HepG2 (cell line): Measurements from ENCODE around the gene XPO5. TPM values are rescaled to one million over a fixed set of nuclear protein-coding genes. Genes with fewer than 3 reads are reported as not detected.

Experiments used
- ARNT2 ChIP-seq: sonication (generic); formaldehyde crosslinking; IDR thresholded peaks from 2 replicates; pipeline ENCODE4 v1.8.0; 2022; ENCODE audit warnings: mild to moderate bottlenecking, low read depth, missing genetic modification reagents, moderate library complexity
- ATM ChIP-seq: fragments of 450-650 bp; IDR thresholded peaks from 2 replicates; pipeline ENCODE4 v1.7.1; 2017; ENCODE audit warnings: mild to moderate bottlenecking, borderline replicate concordance
- DMAP1 ChIP-seq: IDR thresholded peaks from 2 replicates; pipeline ENCODE4 v1.6.1; 2016
- DNMT3B ChIP-seq: conservative IDR thresholded peaks from 2 replicates; pipeline ENCODE4 v1.6.1; 2016; ENCODE audit warnings: missing biosample characterization, control low read depth
- HHEX ChIP-seq: IDR thresholded peaks from 2 replicates; pipeline ENCODE4 v1.6.1; 2016; ENCODE audit warnings: control low read depth
- ISX ChIP-seq: sonication (generic); formaldehyde crosslinking; conservative IDR thresholded peaks from 2 replicates; pipeline ENCODE4 v1.5.0; 2020; ENCODE audit warnings: missing genetic modification reagents
- JARID2 ChIP-seq: sonication (generic); formaldehyde crosslinking; IDR thresholded peaks from 2 replicates; pipeline ENCODE4 v1.8.1; 2023; ENCODE audit warnings: missing genetic modification reagents, inconsistent platforms; ENCODE audit not compliant: insufficient replicate concordance
- KLF12 ChIP-seq: sonication (generic); formaldehyde crosslinking; IDR thresholded peaks from 2 replicates; pipeline ENCODE4 v1.4.0; 2020; ENCODE audit warnings: missing genetic modification reagents, borderline replicate concordance
- MATR3 ChIP-seq: sonication (generic); formaldehyde crosslinking; IDR thresholded peaks from 2 replicates; pipeline ENCODE4 v1.4.0; 2020; ENCODE audit warnings: missing genetic modification reagents
- MED1 ChIP-seq: sonication (generic); formaldehyde crosslinking; IDR thresholded peaks from 2 replicates; pipeline ENCODE4 v1.4.0; 2020; ENCODE audit warnings: missing genetic modification reagents
- MTA3 ChIP-seq: sonication (generic); formaldehyde crosslinking; IDR thresholded peaks from 2 replicates; pipeline ENCODE4 v1.4.0; 2020; ENCODE audit warnings: missing genetic modification reagents
- MXI1 ChIP-seq: IDR thresholded peaks from 3 replicates; pipeline ENCODE4 v1.6.1; 2012; ENCODE audit warnings: low read depth, low read length, inconsistent platforms, borderline replicate concordance
- PITX1 ChIP-seq: sonication (generic); formaldehyde crosslinking; IDR thresholded peaks from 2 replicates; pipeline ENCODE4 v1.5.1; 2020; ENCODE audit warnings: mild to moderate bottlenecking, missing genetic modification reagents
- SNAPC2 ChIP-seq: sonication (generic); formaldehyde crosslinking; IDR thresholded peaks from 2 replicates; pipeline ENCODE4 v1.8.1; 2022; ENCODE audit warnings: mild to moderate bottlenecking, missing genetic modification reagents
- U2AF1 ChIP-seq: fragments of 200-400 bp; formaldehyde crosslinking; optimal IDR thresholded peaks from 2 replicates; pipeline ENCODE3; 2017; ENCODE audit warnings: mild to moderate bottlenecking, low read depth, low read length
- ZEB1 ChIP-seq: IDR thresholded peaks from 2 replicates; pipeline ENCODE4 v1.6.1; 2012; ENCODE audit warnings: mild to moderate bottlenecking, low read depth, inconsistent platforms; ENCODE audit not compliant: insufficient replicate concordance
- ZNF232 ChIP-seq: sonication (generic); formaldehyde crosslinking; IDR thresholded peaks from 2 replicates; pipeline ENCODE4 v1.4.0; 2020; ENCODE audit warnings: missing genetic modification reagents, borderline replicate concordance
- ZNF451 ChIP-seq: sonication (generic); formaldehyde crosslinking; IDR thresholded peaks from 2 replicates; pipeline ENCODE4 v1.5.0; 2020; ENCODE audit warnings: mild to moderate bottlenecking, missing genetic modification reagents
- ZNF614 ChIP-seq: IDR thresholded peaks from 2 replicates; pipeline ENCODE4 v1.6.1; 2018; ENCODE audit warnings: missing biosample characterization, missing genetic modification reagents, inconsistent platforms, borderline replicate concordance
- ZNF781 ChIP-seq: sonication (generic); formaldehyde crosslinking; IDR thresholded peaks from 2 replicates; pipeline ENCODE4 v1.5.1; 2020; ENCODE audit warnings: borderline replicate concordance, mild to moderate bottlenecking, missing genetic modification reagents; ENCODE audit errors: not compliant biosample characterization
- polyA plus RNA-seq, 8 experiments: library from polyadenylated mRNA; depleted of rRNA in 3 of 8; stranded (reverse) in 7 of 8; unstranded in 1 of 8; fragments of >200 nt; fragmentation: Illumina TruSeq in 4 of 8; extraction: Trizol in 4 of 8; gene quantifications; 2 replicates each; pipeline versions ENCODE4 v1.2.1 to v1.2.3, GENCODE V29; 2011 to 2016; ENCODE audit warnings: low read depth in 4 of 8, missing spikeins in 1 of 8, mixed read lengths in 1 of 8; ENCODE audit not compliant: insufficient read depth in 1 of 8
- total RNA-seq, 5 experiments: library from RNA; depleted of rRNA; stranded (reverse); fragments of >200 nt; fragmentation: Illumina TruSeq; extraction: Trizol; gene quantifications; 2 replicates each; pipeline ENCODE4 v1.2.3, GENCODE V29; 2016; ENCODE audit warnings: low read depth in 1 of 5
- TF ChIP-seq, protein P1 (sequence below): sonication (generic); formaldehyde crosslinking; IDR thresholded peaks from 2 replicates; pipeline ENCODE4 v1.5.0; 2020; ENCODE audit warnings: missing genetic modification reagents, mild to moderate bottlenecking, borderline replicate concordance
- TF ChIP-seq, protein P2 (sequence below): sonication (generic); formaldehyde crosslinking; conservative IDR thresholded peaks from 2 replicates; pipeline ENCODE4 v1.4.0; 2020; ENCODE audit warnings: missing genetic modification reagents
- TF ChIP-seq, protein P3 (sequence below): sonication (generic); formaldehyde crosslinking; IDR thresholded peaks from 2 replicates; pipeline ENCODE4 v1.5.0; 2020; ENCODE audit warnings: mild to moderate bottlenecking, missing genetic modification reagents
- TF ChIP-seq, protein P4 (sequence below): sonication (generic); formaldehyde crosslinking; IDR thresholded peaks from 2 replicates; pipeline ENCODE4 v1.4.0; 2020; ENCODE audit warnings: missing genetic modification reagents

The XPO5 gene
- total and polyA plus RNA-seq, 2 of the 13 experiments (the other 11 are each of a cell fraction or from before 2014, with no cell fraction given) = 52.2 to 68.0 TPM

DNA sequence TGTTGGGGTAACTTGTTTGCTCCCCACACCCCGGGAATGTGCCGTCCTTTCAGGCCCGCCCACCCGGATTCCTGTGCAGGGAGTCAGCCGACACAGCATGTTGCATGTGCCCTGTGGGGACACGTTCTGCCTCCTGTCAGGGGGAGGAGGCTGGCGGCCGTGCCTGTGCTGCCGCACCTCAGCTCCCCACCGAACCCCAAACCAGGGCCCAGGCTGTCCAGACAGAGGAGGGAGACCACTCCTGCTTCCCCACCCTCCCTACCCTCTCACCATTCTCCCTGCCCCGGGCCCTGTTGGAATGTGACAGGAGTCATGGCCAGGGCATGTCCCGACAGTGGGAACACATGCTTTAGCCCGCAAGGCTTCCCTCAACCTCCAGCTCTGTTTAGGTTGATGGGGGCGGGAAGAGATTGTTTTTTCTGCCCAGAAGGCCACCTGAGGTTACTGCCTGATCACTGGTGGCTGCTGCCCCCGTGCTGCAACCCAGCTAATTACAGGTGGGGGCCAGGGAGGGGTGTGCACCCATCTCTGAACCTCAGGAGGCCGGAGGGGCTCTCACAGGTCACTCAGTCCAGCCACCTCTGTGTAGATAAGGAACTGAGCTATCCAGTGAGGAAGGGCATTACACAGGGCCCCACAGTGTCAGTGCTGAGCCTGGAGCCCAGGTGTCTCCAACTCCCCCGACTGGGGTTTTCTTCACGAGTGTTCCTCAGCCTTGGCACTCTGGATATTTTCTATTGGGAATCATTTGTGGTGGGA is 79.3 kb downstream of the XPO5 start (continued):
- TF ChIP-seq SNAPC2 (CRISPR knock-in tag) (no peak; the same call in 1 of the 2 replicates), U2AF1 (no peak), KLF12 (no peak; the same call in 1 of the 2 replicates), MXI1 (peak; percentile 78; the same call in 1 of the 3 replicates), ZNF451 (CRISPR knock-in tag) (no peak), ISX (CRISPR knock-in tag) (no peak), JARID2 (no peak), ARNT2 (peak; percentile 73), DNMT3B (CRISPR knock-in tag) (no peak), ZNF232 (CRISPR knock-in tag) (no peak), ZNF781 (CRISPR knock-in tag) (no peak), MATR3 (no peak), PITX1 (CRISPR knock-in tag) (peak; percentile 42; the same call in 1 of the 2 replicates), ZEB1 (no peak), MED1 (CRISPR knock-in tag) (peak; percentile 61; the same call in 1 of the 2 replicates), DMAP1 (CRISPR knock-in tag) (no peak), ATM (no peak), MTA3 (CRISPR knock-in tag) (no peak), ZNF614 (CRISPR knock-in tag) (0 out of 2 replicates have a peak, but pooled peaks have one; percentile 11), HHEX (CRISPR knock-in tag) (no peak)
- TF ChIP-seq, protein P1, sequence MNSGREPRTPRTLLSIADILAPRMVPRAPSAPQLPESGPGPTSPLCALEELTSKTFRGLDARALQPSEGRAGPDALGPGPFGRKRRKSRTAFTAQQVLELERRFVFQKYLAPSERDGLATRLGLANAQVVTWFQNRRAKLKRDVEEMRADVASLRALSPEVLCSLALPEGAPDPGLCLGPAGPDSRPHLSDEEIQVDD (CRISPR knock-in tag) = no peak
- TF ChIP-seq, protein P2, sequence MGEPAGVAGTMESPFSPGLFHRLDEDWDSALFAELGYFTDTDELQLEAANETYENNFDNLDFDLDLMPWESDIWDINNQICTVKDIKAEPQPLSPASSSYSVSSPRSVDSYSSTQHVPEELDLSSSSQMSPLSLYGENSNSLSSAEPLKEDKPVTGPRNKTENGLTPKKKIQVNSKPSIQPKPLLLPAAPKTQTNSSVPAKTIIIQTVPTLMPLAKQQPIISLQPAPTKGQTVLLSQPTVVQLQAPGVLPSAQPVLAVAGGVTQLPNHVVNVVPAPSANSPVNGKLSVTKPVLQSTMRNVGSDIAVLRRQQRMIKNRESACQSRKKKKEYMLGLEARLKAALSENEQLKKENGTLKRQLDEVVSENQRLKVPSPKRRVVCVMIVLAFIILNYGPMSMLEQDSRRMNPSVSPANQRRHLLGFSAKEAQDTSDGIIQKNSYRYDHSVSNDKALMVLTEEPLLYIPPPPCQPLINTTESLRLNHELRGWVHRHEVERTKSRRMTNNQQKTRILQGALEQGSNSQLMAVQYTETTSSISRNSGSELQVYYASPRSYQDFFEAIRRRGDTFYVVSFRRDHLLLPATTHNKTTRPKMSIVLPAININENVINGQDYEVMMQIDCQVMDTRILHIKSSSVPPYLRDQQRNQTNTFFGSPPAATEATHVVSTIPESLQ = no peak
- TF ChIP-seq, protein P3, sequence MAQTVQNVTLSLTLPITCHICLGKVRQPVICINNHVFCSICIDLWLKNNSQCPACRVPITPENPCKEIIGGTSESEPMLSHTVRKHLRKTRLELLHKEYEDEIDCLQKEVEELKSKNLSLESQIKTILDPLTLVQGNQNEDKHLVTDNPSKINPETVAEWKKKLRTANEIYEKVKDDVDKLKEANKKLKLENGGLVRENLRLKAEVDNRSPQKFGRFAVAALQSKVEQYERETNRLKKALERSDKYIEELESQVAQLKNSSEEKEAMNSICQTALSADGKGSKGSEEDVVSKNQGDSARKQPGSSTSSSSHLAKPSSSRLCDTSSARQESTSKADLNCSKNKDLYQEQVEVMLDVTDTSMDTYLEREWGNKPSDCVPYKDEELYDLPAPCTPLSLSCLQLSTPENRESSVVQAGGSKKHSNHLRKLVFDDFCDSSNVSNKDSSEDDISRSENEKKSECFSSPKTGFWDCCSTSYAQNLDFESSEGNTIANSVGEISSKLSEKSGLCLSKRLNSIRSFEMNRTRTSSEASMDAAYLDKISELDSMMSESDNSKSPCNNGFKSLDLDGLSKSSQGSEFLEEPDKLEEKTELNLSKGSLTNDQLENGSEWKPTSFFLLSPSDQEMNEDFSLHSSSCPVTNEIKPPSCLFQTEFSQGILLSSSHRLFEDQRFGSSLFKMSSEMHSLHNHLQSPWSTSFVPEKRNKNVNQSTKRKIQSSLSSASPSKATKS (CRISPR knock-in tag) = no peak
- TF ChIP-seq, protein P4, sequence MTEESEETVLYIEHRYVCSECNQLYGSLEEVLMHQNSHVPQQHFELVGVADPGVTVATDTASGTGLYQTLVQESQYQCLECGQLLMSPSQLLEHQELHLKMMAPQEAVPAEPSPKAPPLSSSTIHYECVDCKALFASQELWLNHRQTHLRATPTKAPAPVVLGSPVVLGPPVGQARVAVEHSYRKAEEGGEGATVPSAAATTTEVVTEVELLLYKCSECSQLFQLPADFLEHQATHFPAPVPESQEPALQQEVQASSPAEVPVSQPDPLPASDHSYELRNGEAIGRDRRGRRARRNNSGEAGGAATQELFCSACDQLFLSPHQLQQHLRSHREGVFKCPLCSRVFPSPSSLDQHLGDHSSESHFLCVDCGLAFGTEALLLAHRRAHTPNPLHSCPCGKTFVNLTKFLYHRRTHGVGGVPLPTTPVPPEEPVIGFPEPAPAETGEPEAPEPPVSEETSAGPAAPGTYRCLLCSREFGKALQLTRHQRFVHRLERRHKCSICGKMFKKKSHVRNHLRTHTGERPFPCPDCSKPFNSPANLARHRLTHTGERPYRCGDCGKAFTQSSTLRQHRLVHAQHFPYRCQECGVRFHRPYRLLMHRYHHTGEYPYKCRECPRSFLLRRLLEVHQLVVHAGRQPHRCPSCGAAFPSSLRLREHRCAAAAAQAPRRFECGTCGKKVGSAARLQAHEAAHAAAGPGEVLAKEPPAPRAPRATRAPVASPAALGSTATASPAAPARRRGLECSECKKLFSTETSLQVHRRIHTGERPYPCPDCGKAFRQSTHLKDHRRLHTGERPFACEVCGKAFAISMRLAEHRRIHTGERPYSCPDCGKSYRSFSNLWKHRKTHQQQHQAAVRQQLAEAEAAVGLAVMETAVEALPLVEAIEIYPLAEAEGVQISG (CRISPR knock-in tag) = no peak; the same call in none of the 2 replicates
